Right renal pelvis (tissue), 4 donors: ENCODE data around the gene STX7. TPM values are rescaled to one million over a fixed set of nuclear protein-coding genes. Genes with fewer than 3 reads are reported as not detected.

ENCODE experiments used
- DNase-seq, 4 donors: peaks; one replicate each; pipeline ENCODE4 v3.0.0-alpha.2; 2013; ENCODE audit warnings: low read depth in 4 of 4, low spot score in 3 of 4, missing footprints in 1 of 4
- polyA plus RNA-seq, 4 donors: library from polyadenylated mRNA; unstranded; fragments of 120-200 nt; gene quantifications; one replicate each; pipeline ENCODE4 v1.2.1, GENCODE V29; 2013; ENCODE audit not compliant: insufficient read length in 4 of 4

The STX7 gene
- polyA plus RNA-seq, 4 donors = 89.4 to 110 (median 102) TPM

DNA sequence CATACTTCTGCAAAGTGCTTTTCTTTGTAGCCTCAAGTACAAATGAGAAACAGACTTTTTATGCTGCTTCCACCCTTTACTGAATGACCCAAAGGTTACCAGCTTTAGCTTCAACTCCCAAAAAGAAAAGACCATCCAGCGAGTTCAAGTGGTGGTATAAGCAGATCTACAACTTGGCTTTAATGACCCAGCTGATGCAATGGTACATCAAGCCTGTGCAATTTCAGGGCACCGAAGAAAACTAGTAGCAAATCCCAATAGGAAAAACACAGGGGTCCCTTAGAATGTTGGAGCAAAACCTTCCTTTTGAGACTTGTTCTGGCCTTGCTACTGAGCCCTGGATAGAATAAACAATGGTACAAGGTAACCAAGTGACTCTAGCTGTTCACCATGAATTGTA lies 33.8 kb downstream of the STX7 start:
- DNase-seq = no peak

DNA sequence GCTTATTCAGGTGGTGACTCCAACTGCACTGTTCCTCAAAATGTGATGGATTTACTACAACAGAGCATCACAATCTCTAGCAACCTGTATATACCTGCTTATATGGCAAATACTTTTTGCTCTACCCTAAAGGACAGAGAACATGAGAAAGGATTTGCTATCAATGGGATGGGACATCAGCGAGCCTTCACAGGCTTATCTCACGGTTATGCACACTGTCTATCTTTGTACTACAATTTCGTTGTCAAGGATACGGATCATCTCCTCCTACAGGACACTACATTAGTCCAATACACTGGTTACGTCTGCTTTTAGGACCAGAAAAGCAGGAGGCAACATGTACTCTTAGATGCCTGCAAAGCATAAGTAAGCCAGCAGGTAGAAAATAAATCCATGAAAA lies 34.2 kb downstream of the STX7 start:
- no peak for DNase-seq

DNA sequence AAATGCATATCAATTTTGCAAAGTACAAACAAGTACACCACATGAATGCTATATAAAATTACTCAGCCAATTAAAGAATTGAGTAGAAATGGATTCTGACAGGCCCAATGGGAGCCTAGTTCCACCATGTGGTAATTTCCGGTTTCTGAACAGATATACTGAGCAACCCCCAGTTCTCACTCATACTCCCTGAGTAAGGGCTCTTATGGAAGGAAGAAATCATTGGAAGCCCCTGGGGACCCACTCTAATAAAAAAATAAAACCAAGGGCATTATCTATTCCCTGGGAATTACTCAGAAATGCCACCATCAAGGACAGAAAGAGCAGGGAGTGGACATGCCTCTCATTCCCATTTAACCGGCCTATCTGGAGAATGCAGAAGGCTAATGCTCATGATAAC lies 34.6 kb downstream of the STX7 start:
- no peak for DNase-seq

DNA sequence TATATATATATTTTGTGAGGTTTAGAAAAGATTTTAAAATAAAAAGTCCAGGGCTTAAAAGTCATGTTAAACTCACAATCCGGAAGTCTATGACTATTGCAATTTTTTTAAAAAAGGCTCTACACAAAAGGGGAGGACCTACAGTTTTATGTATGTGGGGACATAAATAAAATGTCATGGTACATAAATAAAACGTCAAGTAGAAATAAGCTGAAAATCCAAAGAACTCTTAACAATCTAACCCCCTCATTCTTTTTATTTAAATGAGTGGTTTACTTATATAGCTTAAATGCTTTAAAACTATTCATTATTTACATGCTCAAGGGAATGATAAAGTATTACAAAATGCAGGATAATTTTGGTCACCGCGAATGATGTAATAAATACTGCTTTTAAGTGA lies 36.2 kb downstream of the STX7 start:
- no peak for DNase-seq

DNA sequence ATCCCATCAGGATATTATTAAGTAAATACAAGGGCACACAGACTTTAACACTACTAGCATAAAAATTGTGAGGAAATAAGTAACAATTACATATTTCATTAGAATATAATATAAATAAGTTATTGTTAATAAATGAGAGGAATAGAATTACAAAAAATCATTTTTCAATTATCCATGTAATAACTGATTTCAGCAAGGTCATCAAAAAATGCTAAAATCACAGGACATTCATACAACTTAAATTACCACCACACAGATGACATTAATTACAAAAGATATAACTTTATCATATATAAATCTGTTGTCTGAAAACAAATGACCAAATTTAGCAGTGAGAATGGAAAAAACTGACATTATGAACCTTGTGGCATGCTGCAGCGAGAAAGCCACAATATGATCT lies 37.0 kb downstream of the STX7 start:
- no peak for DNase-seq

DNA sequence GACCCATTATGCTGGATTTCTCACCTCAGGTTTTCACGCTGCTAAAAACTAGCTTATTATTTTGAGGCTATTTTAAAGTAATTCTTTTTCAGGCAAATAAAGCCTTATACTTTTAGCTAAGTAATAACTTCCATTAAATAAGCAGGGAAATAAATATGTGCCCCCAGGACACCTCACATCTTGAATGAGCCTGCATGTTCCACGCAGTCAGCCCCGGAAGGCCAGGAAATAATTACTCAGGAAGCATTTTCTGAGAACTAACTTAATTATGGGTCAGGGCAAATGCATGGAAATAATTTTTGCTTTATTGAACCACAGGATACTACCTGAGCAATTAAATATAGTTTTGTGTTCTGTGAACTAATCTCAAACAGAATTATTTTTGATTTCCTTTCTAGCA lies 41.1 kb downstream of the STX7 start:
- DNase-seq = no peak

DNA sequence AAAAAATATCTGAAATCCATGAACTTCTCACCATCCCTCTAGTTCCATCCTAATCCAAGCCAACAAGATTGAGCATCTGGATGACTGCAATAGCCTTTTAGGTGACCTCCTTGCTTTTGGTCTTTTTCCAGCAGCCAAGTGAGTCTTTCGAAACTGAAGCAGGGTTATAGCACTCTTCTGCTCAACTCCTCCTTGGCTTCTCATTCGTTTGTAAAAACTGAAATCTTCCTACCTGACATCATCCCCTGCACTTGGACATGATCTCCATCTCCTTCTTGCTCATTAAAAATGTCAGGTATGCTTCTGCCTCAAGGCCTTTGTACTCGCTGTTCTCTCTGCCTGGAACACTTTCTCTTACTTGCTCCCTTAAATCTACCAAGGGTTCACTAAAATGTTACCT lies 46.0 kb downstream of the STX7 start:
- DNase-seq = no peak

DNA sequence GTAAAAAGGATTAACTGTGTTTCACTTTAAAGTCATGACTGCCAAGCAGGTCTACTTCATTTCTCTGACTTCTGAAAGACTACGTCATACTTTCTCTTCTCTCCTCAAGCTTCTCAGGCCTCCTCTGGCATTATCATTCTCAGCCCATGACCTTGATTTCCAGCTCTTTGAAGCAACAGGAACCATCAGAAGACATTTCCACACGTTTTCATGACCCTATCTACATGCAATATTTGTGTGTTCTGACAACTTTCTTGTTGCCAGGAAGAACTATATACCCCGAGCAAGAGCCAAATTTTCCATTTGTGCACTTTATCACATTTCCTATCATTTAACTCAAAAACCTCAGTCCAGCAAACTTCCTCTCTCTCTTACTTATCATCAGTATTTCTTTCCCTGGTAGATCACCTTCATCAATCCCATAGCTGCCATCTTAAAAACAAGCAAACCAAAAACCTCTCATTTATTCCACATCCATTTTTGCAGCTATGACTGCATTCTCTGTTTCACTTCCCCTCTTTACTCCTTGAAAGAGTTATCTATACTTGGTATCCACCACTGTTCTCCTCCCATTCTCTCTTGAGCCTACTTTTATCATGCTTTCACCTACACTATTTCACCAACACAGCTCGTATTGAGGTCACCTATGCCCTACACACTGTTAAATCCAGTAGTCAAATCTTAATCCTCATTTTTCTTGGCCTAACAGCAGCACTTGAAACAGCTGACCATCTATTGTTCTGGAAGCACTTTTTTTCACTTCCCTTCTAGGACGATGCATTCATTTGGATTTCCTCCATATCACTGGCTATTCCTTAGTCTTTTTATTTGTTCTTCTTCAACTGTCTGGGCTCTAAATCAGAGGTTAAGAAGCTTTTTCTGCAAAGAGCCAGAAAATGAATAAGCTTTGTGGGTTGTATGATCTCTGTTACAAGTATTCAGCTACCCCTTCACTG lies 47.1 kb downstream of the STX7 start:
- DNase-seq = no peak

DNA sequence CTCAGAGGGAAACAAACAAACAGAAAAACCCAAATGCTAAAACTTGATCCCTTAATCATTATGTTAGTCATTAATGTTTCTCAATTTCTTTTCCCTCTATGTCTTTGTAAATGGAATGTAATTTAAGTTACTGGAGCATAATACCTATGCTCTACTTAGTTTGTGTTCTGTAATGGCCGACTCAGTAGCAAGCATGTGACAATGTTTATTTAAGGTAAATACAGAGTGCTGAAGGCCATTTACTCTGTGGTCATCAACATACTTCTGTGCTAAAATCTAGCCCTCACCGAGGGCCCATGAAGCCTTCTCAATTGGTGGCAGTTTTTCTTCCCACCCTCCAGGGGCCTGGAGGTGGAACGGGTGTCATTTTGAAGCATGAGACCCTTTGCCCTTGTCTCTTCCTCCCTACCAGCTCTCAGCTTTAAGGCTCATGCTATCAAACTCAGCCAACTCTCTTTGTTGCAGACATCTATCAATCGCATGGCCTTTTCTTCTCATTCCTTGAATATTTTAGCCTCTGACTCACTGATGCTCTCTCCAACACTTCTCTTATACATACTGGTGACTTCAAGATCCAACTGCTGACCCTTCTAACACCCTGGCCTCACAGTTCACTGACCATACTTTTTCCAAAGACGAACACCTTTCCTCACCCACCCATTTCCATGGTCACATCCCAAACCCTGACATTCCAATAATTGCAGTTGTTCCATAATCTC lies 48.2 kb downstream of the STX7 start:
- DNase-seq = no peak

DNA sequence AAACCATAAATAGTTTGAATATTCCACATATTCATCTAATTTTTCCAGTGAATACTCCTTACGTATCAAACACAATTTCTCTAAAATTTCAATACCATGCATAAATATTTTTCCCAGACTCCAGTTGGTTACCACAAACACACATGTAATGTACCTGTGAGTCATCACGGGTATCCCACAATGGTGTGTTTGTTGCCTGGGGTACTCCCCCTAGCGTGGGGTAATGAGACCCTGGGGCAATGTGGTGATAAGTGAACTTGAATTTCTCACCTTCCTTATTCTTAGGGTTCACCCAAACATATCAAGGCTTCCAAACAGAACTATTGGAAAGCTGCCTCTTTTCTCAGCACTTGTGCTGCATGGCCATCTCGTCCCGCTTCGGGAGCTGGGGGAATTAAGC lies 51.0 kb downstream of the STX7 start:
- no peak for DNase-seq

DNA sequence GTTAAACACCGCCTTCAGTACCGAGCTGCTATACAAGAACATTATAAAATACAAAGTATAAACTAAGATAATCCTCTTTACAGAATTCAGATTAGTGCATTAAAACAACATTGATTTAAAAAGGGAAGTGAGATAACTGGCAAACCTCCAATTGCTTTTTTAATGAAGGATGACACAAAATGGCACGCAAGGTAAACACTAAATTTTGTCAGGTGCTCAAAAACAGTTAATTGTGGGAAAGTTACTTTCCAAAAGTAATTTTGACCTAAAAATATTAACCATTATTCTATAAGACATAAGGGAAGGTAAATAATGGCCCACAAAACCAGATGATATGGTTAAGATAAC lies 53.3 kb downstream of the STX7 start:
- DNase-seq = no peak

DNA sequence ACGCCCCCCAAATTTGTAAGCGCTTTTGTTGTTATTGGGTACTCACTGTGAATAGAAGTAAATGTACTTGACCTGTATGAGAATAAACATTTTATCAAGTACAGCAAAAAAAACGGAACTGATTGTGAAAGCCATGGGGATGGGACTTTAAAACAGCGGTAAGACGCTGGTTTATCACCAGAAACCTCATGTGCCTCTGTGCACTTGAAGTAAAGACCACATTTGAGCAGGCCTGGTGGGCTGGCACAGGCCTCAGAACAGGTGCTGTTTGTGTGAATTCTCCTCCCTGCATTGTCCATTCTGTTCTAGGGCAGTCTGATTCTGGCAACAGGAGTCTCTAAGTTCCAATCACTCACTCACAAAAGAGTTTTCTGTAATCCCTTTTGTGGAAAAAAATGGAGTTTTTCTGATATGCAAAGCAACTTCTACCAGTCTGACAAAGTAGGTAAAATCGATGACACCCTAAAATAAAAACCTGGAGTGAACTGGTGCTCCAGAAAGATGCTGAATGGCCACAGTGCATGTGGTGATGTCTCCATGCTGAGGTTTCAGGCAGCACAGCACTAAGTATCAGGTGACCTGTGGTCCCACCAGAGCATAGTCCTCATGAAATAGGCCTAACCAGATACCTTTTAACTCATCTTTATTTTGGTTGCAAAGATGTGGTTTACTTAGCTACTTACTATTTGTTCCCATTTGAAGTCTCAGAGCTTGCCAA lies 53.9 kb downstream of the STX7 start:
- no peak for DNase-seq

DNA sequence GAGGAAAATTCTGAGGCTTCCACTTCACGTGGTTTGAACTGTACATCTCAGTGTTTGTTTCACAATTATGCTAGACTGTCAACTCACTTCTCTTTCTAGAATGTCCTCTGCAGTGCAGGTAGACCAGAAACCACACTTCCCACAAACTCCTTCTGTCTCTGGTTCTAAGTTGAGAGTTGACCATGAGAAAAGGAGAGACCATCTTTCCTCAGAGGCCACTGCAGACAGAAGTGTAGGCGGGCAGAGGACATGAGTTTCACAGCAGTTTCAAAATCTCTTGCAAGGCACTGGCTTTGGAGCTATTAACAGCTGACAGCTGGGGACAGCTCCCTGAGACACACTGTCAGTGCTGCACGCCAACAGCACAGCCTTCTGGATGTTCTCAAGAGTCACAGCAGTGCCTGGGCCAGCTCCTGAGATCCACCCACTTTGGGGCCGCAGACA lies 56.2 kb downstream of the STX7 start:
- no peak for DNase-seq

DNA sequence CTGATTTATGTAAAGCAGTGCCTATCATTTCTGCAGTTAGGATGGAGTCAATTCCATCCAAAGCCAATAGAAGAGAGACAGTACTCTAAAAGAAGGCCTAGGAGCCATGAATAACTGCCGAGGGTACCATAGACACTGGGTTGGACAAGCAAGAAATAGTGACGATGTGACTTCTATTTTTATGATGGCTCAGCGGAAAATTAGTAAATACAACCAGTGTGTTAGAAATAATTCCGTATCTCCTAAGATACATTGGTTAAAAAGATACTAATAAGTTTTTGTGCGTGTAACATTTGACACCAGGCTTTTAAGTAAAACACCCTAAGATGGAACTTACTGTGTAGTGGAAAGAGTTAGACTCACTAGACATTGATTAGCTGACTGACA lies 66.1 kb downstream of the STX7 start:
- no peak for DNase-seq

DNA sequence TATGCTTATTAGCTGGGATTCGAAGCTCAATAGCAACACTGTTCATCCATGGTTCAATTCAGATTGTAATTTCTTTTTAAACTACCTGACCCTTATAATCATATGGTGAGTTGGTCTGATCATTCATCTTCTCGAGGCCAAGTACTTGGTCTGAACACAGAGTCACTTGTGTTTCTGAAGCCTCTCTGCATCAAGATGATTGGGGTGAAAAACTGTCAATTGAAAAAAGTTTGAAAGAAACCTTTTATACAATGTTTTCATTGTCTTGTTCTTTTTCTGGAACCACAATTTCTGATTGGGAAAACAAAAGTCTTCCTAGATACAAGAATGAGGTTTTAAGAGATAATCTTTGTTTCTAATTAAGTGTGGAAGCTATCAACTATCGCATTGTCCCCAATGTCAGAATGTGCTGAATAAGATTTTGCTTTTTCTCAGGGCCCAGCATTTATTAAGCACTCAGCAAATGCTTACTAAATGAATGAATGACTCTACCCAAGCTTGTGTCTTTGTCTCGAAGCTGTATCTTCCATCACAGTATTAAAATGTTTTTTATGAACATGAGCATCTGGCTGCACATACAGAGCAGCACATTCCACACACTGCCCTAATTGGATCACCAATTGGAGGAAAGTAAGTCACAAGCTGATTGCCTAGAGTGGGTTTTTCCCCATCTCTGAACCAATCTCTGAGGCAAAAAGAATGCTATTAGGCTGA lies 66.6 kb downstream of the STX7 start:
- no peak for DNase-seq

DNA sequence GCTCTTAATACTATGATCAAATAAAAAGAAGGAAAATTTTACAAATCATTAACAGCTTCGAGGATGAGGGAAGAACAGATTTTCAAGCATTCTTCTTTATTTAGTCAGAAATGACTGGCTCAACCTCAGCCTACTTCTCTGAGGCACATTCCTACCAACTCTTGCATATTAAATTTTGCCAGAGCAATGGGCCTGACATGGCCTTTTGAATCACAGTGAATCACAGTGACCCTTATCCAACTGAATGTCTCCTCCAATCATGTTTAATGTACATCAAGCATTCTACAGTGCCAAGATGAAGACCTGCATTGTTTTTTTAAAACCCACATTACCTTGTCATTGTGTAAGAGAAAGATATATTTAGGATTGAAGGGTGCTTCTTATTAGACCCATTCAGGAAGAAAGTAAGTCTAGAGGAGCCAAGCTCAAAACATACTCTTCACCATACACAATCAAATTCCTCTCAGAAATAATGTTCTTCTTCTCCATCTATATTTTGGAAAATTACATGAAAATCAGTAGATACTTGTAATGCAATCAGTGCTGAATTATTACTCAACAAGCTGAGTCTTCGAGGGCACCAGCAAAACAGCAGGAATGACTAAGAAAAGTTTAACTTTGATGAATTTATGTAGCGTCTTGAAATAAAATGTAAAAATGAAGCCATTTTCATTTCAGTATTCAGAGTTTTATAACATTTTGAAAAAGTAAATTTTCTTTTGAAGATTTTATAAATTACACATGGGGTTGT lies 67.5 kb downstream of the STX7 start:
- no peak for DNase-seq

DNA sequence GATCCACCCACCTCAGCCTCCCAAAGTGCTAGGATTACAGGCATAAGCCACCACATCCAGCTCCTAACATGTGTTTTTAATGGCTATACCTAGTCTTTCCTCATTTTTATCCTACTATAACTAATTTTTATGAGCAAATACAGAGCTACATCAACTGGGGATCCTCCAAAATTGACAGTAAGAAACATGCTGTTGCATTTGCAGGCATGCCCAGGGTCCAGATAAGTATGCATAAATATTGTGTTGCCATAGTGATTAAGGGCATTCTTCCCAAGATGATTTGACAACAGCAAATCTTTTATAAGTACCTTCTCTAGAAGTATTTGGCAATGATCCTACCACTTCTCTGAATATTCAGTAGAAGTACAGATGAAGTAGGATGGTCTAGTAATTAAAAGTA lies 69.7 kb downstream of the STX7 start:
- DNase-seq = no peak

DNA sequence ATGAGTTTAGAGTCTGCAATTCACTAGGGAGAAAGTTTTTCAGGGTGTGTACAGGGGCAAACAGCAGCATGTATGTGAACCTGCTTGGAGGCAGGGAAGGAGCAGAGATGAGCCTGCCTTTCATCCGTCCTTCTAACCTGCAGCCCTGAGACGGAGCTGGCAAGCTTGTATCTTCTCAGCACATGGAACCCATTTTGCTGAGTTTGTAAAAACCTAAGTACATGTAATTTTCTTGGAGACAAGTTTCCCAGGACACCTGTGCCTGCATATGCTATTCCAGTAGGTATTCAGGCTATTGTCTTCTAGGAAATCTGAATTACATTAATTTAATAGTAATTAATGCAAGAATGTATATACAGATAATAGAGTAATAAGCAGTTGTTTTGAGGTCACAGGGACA lies 82.8 kb downstream of the STX7 start:
- DNase-seq = no peak

DNA sequence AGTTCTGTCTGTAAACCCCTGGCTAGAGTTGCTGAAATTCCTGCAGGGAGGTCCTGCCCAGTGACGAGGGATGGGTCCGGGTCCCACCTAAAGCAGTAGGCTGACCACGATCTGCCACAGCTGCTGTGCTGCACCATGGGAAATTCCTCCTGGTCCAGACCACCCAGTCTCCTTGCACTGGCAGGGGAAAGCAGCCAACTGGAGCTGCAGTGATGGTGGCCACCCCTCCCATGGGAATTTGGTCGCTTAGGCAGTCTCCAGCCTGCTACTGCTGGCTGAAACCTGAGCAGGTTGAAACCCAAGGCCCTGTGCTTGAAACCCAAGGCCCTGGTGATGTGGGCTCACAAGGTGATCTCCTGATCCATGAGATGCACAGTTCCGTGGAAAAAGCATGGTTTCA lies 87.7 kb downstream of the STX7 start:
- DNase-seq = no peak

DNA sequence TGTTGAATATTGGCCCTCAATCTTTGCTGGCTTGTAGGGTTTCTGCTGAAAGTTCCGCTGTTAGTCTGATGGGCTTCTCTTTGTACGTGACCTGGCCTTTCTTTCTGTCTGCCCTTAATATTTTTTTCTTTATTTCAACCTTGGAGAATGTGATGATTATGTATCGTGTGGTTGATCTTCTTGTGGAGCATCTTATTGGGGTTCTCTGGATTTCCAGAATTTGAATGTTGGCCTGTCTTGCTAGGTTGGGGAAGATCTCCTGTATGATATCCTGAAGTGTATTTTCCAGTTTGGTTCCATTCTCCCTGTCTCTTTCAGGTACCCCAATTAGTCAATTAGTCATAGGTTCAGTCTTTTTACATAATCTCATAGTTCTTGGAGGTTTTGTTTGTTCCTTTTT lies 89.1 kb downstream of the STX7 start:
- no peak for DNase-seq
